Measurements from ENCODE around the gene RCL1. TPM values are rescaled to one million over a fixed set of nuclear protein-coding genes. Genes with fewer than 3 reads are reported as not detected.

Gene RCL1
- total and polyA plus RNA-seq, 2 donors (not counting 1 experiment from before 2014, with no cell fraction given), result 10.5 to 21.7 TPM

DNA sequence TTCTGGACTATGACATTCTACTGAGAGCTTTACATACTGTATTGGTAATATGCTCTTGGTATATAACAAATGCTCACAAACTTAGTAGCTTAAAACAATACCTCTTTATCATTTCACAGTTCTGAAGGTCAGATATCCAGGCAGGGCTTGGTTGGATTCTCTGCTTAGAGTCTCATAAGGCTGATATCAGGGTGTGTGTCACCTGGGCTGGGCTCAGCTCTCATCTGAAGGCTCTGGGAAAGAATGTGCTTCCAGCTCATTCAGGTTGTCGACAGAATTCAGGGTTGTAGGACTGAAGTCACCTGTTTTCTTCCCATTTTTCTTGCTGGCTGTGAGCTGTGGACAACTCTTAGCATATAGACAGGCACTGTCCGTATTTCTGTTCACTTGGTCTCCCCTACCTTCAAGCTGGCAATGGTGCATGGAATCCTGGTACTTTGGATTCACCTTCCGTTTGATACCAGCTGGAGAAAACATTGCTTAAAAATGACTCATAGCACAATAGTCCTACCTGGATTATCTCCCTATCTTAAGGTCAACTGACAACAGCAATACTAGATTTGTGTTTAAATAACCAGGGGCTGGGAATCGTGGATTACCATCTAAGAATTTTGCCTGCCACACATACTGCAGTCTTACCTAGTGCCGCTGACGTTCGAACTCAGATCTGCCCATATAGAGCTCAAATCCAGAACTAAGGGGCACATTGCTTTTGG is 69.2 kb downstream of the RCL1 start:
- no peak overlapping the region for H3K27ac ChIP-seq (ENCODE audit: low read length in 2 of 2)
- no peaks in the 10 kb centered on the region for H3K79me2 ChIP-seq (ENCODE audit: control insufficient read depth, insufficient read depth, low read length)
- 98% methylated on average over 7 of the region's 7 CpGs for WGBS (ENCODE audit: insufficient coverage)
- H4K20me1 ChIP-seq (ENCODE audit: control insufficient read depth, insufficient read depth, low read length, poor library complexity, severe bottlenecking), result no peaks in the 10 kb centered on the region
- no peaks in the 10 kb centered on the region for H3K9me3 ChIP-seq (ENCODE audit: control extremely low read depth in 1 of 3, control insufficient read depth in 2 of 3, insufficient read depth in 1 of 3, low read length in 2 of 3)
- Mint-ChIP-seq H3K27ac (no peak overlapping the region), H3K9me3 (ENCODE audit: insufficient read depth) (no peaks in the 10 kb centered on the region), H3K4me1 (peaks cover 3% of the 10 kb centered on the region), H3K4me3 (no peak overlapping the region), H3K27me3 (no peaks in the 10 kb centered on the region)
- peaks cover 0 to under 1% of the 10 kb centered on the region in 2 donors for H3K4me1 ChIP-seq (ENCODE audit: control insufficient read depth in 2 of 2, insufficient read depth in 2 of 2, low read length in 2 of 2)
- ATAC-seq (ENCODE audit: low read depth), result no peak
- no peak overlapping the region for H3K9ac ChIP-seq (ENCODE audit: low read length)
- ChIA-PET POLR2A (no interaction called here), CTCF (interaction anchor here (1.0 to 1.1 kb wide), 2 partner anchors 126 to 129 kb away, joined by 3 read pairs; no protein-coding TSS in a partner anchor)
- no peaks in the 10 kb centered on the region for H3K27me3 ChIP-seq (replicated peaks in 1 of 4; ENCODE audit: control extremely low read depth in 1 of 4, control insufficient read depth in 3 of 4, insufficient read depth in 4 of 4, low read length in 3 of 4)
- H3K4me2 ChIP-seq (replicated peaks; ENCODE audit: low read depth, low read length, poor library complexity, severe bottlenecking), result no peak overlapping the region
- no peak overlapping the region for H3K4me3 ChIP-seq (ENCODE audit: control extremely low read depth in 1 of 5, extremely low read depth in 1 of 5, insufficient read depth in 1 of 5, low read depth in 2 of 5, low read length in 4 of 5)
- no peak overlapping the region for H2AFZ ChIP-seq (ENCODE audit: insufficient read depth, low read depth, low read length, poor library complexity, severe bottlenecking)
- intact Hi-C loops (cut with micrococcal nuclease), result no loop called here
- no peak for DNase-seq
- peaks cover 1 to 17% of the 10 kb centered on the region in 2 experiments for H3K36me3 ChIP-seq (replicated peaks in 1 of 2; ENCODE audit: control extremely low read depth in 1 of 2, control insufficient read depth in 1 of 2, extremely low read depth in 1 of 2, insufficient read depth in 2 of 2, low read length in 1 of 2)
- no peak for TF ChIP-seq CTCF (IDR thresholded peaks at IDR 0.05)
- no peak for TF ChIP-seq EZH2 (IDR thresholded peaks at IDR 0.05; ENCODE audit: borderline replicate concordance, insufficient read depth, low read depth, low read length, poor library complexity, severe bottlenecking)

- H4K20me1 ChIP-seq (ENCODE audit: control insufficient read depth, insufficient read depth, low read length, poor library complexity, severe bottlenecking), result no peaks in the 10 kb centered on the region
- no peak overlapping the region for H2AFZ ChIP-seq (ENCODE audit: insufficient read depth, low read depth, low read length, poor library complexity, severe bottlenecking)
- intact Hi-C loops (cut with micrococcal nuclease), result no loop called here
- no peaks in the 10 kb centered on the region for H3K4me1 ChIP-seq (ENCODE audit: control insufficient read depth in 2 of 2, insufficient read depth in 2 of 2, low read length in 2 of 2)
- H3K9me3 Mint-ChIP-seq (ENCODE audit: insufficient read depth), result no peaks in the 10 kb centered on the region
- no peak overlapping the region for H3K4me3 ChIP-seq (ENCODE audit: control extremely low read depth in 1 of 5, extremely low read depth in 1 of 5, insufficient read depth in 1 of 5, low read depth in 2 of 5, low read length in 4 of 5)
- no peaks in the 10 kb centered on the region for H3K9me3 ChIP-seq (ENCODE audit: control extremely low read depth in 1 of 3, control insufficient read depth in 2 of 3, insufficient read depth in 1 of 3, low read length in 2 of 3)
- H3K27me3 ChIP-seq (replicated peaks in 1 of 4; ENCODE audit: control extremely low read depth in 1 of 4, control insufficient read depth in 3 of 4, insufficient read depth in 4 of 4, low read length in 3 of 4), result no peaks in the 10 kb centered on the region
- H3K4me3 Mint-ChIP-seq, result no peak overlapping the region
- no peak overlapping the region for H3K4me2 ChIP-seq (replicated peaks; ENCODE audit: low read depth, low read length, poor library complexity, severe bottlenecking)
- no peak for ATAC-seq (ENCODE audit: low read depth)
- whole genome bisulfite sequencing (ENCODE audit: insufficient coverage), result 100% methylated on average over 2 of the region's 6 CpGs
- H3K9ac ChIP-seq (ENCODE audit: low read length), result no peak overlapping the region
- ChIA-PET CTCF (interaction anchor here (1.0 to 1.1 kb wide), 2 partner anchors 126 to 128 kb away, joined by 3 read pairs; no protein-coding TSS in a partner anchor), POLR2A (no interaction called here)
- H3K36me3 ChIP-seq (replicated peaks in 1 of 2; ENCODE audit: control extremely low read depth in 1 of 2, control insufficient read depth in 1 of 2, extremely low read depth in 1 of 2, insufficient read depth in 2 of 2, low read length in 1 of 2), result peaks cover 1 to 17% of the 10 kb centered on the region in 2 experiments
- DNase-seq, result no peak
- no peak for TF ChIP-seq EZH2 (IDR thresholded peaks at IDR 0.05; ENCODE audit: borderline replicate concordance, insufficient read depth, low read depth, low read length, poor library complexity, severe bottlenecking)
- TF ChIP-seq CTCF (IDR thresholded peaks at IDR 0.05), result no peak
- no peak overlapping the region for H3K27ac Mint-ChIP-seq
- H3K79me2 ChIP-seq (ENCODE audit: control insufficient read depth, insufficient read depth, low read length), result no peaks in the 10 kb centered on the region
- no peaks in the 10 kb centered on the region for H3K27me3 Mint-ChIP-seq
- H3K4me1 Mint-ChIP-seq, result no peaks in the 10 kb centered on the region
- no peak overlapping the region for H3K27ac ChIP-seq (ENCODE audit: low read length in 2 of 2)
Observed at GRCh38 chr9:4862506-4863250, 69.9 kb downstream of the RCL1 start.

All from B cell (primary cell).